SHP77 treated with DMSO at 0.1 percent for 48 hours (cell line): ENCODE measurements around the gene LRRC32.
"Not testable (repeated sequence)": the region's sequence is repeated elsewhere in the genome, so short reads cannot be mapped to it uniquely, and the experiment has no call there.

Experiments used
- DNase-seq: peaks from one replicate; lab custom pipeline; 2025; lab: John Stamatoyannopoulos, UW

LRRC32 gene

DNA sequence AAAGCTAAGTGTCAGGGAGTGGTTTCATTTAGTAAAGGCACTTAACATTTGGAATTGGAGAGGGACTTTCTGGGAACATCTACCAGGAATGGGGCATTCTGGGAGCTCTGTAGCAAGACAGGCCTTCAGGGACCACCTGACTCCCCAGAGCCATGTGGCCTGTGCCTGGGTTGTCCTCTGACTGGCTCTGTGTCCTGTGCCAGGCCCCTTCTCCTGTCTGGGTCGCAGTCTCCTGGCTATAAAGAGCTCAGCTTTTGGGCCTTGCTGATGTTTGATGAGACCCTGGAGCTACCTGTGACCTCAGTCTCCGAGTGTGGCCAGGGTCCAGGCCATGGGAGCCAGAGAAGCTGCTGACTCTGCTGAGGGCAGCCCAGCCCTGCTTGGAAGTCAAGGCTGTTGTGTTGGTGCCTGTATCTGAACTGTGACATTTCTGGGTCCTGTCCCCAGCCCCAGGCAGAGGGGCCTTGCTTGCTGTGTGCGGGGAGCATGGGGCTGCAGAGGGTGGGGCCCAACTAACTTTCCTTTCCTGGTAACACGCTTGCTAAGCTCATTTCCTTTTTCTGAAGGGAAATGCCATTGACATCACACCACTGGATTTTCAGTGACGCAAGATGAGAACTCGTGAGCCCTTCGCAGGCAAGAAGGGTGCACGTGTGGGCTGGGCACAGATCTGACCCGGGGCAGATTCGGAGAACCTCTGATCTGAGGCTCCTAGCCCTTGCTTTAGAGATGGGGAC lies 41.3 kb downstream of the LRRC32 start:
- no peak for DNase-seq

DNA sequence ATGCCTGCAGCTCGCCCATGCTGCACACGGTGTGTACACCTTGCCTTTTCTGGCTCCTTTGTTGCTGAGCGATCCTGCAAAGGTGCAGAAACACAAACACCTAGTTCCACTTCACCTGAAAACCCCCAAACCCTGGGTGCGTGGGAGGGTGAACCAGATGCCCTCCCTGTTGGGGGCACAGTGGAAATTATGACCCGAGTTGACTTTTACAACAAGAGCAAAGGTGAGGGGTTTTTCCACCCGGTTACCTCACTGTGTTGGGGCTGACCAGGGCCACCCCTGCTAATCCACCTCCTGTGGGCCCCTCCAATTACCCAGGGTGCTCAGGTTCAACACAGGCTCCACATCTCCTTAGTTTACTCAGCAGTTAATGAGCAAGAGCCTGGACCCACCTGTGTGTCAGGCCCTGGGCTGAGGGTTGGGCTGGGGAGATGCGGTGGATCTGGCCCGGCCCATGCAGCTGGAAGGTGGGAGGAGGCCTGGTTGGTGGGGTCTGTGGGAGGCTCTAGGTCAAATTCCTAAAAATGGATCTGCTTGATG lies 42.1 kb downstream of the LRRC32 start:
- DNase-seq, result no peak

DNA sequence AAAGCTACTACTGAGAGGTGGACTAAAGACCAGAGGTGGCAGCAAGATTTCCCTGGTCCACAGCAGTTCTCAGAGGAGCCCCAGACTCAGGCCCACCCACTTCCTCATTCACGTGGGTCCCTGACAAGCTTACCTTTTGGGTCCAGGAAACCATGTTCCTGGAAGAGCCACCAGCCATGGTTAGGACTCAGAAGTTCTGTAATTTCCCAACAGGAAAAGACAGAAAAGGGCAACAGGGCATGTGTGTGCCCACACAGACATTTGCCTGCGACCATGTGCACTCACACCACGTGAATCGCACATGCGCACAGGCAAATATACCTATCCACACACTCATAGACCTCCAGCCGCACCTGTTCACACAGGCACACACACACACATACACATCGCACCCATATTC lies 42.9 kb downstream of the LRRC32 start:
- DNase-seq, result no peak

DNA sequence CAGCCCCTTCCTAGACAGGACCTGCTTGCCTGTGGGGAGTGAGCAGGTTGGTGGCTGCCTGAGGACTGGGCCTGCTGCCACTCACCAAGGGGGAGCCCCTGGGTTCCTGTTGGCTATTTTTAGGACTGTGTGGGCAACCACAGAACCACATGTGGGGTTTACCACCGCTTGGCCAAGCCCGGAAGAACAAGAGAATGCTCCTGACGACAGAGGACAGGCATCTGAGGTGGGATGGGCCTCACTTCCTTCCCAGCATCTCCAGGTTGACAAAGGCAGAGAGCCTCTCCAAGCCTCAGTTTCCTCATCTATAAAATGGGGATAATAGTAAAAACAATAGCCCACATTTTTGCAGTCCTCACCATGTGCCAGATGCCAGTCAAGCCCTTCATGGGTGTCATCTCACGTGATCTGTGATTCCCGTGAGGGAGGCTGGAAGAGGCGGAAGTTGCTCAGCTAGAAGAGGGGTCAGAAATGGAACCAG lies 43.6 kb downstream of the LRRC32 start:
- DNase-seq, result no peak

DNA sequence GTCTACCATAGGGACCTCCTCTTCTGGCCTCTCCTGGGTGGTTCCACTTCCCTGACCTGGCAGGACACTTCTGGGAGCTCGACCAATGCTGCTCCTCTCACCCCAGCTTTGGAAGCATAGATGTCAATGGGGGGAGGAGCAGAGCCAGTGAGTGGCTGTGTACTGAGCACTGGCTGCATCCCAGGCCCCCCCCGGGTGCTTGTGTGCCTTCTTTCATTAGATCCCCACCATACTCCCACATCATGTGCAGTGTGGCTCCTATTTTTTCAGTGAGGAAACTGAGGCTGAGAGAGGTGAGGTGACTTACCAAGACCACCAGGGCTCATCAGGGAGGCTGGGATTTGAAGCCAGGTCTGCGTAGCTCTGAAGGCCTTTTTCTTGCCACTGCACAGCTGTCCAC lies 44.3 kb downstream of the LRRC32 start:
- DNase-seq, result no peak

DNA sequence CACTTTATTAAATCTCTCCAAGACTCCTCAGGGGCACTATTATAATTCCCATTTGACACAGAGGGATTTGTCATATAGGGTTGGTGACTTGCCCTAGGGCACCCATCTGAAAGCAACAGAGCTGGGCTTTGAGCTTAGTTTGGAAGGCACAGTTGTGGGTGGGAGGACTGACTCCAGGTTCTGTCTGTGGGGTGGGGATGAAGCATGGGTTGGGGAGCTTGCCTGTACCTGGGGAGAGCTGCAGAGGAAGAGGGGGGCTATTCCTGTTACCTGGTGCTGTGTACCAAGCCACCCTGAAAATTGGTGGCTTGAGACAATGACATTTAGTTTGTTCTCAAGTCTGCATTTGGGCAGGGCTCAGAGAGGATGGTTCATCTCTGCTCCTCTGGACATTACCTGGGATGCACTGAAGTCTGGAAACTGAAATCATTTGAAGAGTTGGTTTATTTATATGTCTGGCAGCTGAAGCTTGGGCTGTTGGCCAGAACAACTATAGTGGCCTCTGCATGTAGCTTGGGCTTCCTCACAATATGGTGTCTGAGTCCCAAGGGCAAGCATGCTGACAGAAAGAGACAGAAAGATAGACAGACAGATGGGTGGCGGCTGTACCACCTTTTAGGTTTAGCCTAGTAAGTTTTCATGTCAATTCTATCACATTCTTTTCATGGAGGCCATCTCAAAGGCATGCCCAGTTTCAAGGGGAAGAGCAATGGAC lies 44.9 kb downstream of the LRRC32 start:
- no peak for DNase-seq

DNA sequence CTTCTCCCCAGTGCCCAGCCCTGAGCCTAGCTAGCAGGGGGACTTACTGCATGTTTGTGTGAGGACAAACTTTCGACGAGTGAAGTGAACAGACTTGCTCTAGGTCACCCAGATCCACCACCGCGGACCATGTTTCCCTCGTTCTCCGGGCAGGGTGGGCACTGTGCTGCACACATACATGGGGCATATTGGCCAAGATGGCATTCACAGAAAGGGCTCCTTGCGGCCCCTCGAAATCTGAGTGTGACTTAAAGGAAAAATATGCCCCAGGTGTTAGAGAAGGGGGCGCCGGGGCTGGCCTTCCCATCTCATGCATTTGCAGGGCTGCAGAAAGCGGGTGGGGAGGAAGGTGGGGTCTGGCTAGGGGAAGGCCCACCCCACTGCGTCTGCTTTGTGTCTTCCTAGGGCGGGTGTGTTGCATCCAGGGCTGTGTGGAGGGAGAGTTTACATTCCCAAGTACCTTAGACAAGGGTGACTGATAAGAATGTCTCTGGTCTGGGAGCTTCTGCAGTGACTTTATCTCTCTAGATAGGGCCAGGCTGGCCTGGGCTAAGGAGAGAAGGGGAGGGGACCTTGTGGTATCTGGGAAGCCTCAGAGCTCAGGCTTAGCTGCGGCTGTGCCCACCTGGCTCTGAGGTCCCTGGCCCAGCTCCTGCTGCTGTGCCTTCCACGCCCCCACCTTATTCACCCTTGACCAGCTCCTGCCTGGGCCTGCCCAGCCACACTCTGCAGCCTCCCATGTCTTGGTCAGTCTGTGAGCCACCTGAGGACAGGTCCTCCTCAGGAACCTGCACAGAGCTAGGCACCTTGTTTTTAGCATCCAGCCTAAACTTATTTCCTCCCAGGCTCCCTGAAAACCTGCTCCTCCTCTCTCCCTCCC lies 45.8 kb downstream of the LRRC32 start:
- no peak for DNase-seq

DNA sequence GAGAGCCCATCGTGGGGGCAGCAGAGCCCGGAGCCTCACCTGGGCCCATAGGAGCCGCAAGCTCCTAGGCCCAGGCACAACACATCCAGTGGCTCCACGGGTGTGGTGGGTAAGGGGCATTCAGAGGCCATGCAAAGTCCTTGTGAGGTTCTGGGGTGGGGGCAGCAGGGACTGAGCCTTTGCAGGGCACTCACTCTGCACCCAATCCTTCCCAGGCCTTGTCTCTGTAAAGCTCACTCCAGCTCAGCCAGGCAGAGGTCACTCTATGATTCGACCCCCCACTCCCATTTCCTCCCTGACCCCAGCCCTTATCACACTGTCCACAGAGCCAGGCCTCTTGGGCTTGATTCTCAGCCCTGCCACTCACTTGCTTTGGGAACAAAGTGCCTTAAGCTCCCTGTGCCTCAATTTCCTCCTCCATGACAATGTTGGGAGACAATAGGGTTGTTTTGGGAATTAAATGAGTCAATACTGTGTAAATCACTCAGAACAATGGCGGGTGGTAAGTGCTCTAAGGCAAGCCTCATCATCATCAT lies 46.6 kb downstream of the LRRC32 start:
- DNase-seq, result no peak

DNA sequence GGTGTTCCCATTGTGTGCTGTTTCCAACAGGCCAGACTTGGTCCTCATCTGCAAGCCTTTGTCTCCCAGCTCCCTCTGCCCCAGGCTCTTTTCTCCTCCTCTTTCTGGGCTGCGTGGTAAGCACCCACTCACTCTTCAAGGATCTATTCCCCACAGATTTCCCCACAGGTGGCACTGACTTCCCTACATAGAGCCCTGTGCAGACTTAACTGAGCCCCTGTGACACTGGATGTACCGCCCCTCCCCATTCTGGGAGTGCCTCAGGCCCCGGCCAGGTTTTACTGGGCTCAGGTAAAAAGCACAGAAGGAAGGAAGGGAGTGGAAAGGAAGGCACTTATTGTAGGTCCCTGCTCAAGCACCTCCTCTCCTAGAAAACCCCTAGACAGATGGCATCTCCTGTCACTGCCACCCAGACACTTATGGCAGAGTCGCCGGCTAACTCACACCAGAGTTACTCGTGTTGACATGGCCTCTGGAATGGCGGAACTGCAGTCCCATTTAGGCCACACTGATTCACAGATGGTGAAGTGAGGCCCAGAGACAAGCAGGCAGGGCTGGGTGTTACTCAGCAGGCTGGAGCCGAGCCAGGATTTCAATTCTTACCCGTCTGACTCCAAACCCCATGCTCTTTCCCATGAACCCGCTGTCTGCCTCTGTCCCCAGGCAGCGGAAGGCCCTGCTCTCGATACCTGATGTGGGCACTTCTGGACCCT lies 47.2 kb downstream of the LRRC32 start:
- DNase-seq, result no peak

DNA sequence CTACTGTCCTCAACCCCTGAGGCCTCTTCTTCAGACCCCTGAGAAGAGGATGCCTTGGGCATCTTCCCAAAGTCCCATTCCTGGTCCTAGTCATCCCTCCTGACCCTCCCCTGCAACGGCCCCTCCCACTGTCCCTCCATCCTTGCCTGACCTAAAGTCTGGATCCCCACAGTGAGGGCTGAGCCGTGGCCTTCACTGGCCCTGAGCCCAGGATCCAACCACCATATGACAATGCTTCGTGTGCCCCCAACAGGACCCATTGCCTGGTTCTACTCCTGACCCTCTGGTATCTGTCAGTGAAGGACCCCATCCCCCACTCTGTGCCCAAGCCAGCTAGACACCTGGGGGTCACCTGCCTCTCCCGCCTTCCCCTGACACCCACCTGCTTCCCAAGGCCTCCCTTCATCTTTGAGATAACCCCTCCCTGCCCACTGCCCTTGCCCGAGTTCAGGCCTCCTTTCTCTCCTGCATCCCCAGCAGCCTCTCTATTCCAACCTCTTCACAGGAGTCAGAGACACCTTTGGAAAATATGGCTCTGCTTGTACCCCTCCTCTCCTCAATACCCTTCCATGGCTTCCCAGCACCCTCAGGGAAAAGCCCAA lies 48.0 kb downstream of the LRRC32 start:
- no peak for DNase-seq

DNA sequence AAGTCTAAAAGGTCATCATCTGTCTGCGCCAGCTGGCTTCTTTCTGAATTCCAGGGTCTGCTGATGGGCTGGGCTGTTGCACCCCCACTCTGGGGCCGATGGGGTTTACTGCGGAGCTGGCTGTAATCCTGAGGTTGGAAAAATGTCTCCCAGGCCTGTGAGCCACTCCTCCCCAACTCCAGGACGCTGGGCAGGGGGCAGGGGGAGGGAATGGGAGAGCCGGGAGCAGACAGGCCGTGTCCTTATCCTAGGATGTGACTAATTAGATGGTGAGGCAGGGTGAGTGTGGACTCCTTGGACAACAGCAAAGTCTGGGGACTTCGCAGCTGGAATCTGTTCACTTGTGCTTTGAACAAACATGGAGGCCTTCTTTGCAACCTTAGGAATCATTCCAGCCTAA lies 48.7 kb downstream of the LRRC32 start:
- DNase-seq, result no peak

DNA sequence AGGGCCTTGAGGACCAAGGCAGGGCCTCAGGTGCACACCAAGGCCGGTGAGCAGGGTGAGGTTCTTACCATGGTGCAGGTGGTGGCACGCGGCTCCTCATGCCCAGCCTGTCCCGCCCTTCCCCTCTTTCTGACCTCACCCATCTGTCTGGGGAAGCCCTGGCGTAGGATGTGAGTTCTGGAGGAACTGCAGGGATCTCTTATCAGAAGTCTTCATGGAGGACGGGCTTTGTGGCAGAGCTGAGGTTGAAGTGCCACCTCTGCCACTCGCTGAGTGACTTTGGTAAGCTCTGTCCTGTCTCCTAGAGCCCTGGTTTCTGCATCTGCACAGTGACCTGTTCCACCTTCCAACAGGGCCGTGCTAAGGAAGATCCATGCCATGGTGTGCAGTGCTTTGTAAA lies 49.1 kb downstream of the LRRC32 start:
- no peak for DNase-seq

DNA sequence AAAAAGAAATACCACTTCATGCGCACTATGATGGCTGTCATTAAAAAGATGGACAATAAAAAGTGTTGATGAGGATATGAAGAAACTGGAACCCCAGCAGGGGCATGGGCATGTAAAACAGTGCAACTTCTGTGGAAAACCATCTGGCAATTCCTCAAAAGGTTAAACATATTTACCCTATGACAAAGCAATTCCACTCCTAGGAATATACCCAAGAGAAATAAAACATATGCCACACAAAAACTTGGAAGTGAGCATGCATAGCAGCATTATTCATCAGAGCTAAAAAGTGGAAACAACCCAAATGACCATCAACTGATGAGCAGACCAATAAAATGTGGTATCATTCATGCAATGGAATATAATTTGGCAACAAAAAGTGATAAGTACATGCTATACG lies 50.1 kb downstream of the LRRC32 start:
- DNase-seq, result no peak

DNA sequence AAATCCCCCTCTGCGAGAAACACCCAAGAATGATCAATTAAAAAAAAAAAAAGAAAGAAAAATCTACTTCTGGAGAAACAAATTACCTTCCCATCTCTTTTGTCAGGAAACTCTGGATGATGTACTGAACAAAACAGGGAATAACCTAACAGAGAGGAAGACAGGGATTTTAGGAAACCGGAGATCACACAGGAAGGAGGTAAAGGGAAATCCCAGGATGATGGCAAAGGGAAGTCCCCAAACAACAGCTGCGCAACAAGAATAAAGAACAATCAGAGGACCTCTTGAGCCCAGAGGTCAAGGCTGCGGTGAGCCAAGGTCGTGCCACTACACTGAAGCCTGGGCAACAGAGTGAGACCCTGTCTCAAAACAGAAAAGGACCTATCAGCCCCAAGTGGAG lies 50.7 kb downstream of the LRRC32 start:
- not testable (repeated sequence) for DNase-seq

DNA sequence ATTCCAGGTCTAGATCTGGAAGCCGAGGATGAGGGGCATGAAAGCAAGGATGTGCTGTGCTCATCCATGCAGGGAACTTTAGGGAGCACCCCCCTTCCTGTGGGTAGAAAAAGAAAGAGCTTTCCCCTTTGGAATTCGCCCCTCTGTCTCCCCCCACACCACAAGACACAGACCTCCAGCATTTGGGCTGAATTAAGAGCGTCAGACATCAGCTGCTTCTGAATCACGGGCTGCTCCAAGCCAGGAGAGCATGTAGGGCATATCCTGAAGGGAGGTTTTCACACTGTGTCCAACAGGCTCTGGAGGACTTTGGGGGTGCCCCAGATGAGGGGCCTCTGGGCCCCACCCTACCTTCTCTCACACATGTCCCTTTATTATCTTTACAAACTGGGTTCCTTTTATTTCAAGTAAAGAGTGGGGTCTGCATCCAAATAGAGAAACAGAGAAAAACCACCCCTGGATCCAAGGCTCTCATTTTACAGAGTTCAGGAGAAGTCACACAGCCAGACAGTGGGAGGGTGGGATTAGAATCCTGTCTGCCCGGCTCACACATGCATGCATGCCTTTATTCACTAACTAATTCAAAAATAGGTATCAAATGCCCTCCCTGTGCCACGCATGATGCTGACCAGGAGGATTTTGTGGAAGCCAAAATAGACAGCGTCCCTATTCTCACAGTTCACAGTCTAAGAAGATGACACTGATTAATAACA lies 52.8 kb downstream of the LRRC32 start:
- no peak for DNase-seq

DNA sequence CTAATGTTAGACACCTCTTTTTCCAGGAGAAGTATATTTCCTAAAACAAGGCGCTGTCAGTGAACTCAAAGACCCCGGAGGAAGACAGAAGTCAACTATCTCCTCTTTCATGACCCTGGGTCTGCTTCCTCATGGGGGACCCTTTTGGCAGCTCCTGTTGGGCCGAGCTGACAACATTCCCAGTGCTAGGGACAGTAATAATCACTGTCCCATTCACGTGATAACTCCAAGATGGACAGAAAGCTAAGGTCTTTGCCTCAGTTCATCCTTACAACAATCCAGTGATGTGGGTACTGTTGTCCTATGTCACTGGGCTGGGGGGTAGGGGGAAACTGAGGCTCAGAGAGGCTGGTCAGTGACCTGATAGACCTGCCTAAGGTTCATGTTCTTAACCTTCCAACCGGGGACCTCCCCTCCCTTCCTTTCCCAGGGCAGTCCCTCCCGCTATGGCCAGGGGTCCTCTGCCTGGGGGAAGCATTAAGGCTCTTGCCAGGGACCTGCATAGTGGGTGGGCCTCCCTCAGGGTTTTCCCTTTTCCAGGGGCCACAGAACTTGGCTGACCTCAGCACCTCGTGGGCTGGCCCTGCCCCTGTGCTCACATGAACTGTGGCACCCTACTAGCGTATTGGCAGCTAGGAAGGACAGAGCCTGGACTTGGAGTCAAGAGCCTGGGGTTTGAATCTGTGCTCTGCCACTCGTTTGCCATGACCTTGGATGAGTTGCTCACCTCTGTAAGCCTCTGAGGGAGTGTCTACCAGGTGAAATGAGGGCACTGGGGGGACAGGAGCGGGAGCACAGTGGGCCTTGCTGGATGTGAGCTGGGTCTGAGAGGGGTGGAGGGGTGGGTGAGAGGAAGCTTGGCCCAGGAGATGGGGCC lies 53.6 kb downstream of the LRRC32 start:
- DNase-seq, result no peak

DNA sequence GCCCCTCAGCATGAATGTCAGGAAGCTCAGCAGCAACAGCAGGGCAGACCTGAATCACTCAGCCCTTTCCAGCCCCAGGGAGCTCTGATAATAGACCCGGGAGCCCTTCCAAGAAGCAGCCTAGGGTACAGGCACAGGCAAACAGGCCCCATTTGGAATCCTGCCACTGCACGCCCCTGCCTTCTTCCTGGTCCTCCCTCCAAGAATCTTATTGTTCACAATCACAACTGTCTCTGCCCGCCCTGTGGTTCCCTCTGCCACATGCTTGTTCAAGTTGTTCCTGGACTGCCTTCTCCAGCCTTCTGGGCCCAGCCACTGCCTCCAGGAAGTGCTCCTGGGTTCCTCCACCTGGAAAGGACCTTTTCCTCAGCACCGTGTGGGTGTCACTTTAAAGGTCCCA lies 54.6 kb downstream of the LRRC32 start:
- DNase-seq, result no peak

DNA sequence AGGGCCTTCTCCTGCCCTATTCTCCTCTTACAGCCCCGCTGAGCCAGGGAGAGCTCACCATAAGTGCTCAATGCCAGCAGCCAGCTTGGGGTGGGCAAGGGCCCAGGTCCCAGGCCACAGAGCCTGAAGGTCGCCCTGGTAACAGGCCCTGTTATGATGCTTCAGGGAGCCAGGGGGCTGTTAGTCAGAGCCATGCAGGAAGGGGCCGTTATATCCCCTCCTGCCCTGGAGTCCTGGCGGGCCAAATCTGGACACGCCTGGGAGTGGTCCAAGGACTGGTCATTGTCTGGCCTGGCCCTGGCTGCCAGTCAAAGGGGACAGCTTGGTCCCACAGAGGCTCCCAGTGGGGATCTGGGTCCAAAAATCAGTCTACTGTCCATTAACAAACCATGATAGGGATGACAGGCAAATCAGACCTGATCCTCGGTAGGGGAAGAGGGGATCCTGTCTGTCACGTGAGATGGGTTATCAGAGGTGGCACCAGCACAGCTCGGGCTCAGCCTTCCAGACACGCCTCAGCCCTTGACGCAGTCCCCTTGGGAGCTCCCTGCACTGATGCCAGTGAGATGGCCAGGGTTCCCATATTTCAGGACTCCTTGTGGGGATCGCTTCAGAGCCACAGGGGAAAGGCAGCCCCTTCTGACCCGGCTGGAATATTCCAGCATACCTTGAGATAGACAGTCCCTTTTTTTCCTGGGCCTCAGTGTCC lies 55.9 kb downstream of the LRRC32 start:
- DNase-seq, result no peak

DNA sequence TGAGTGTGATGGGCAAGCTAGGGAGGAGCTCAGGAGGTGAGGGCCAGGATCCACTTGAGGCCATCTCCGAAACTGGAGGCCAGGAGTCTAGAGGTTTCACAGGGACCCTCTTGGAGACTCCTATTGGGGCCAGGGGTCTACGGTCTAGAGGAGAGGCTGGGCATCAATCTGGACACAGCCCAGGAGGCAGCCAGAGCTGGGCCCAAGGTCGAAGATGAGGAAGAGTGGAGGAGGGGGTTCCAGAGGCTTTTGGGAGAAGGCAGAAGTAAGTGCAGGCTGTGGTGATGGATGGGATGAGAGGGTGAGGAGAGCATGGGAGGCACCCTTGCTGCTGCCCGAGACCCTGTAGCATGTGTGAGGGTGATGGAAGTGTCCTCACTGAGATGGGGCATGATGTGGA lies 56.6 kb downstream of the LRRC32 start:
- no peak for DNase-seq
